22Rv1 (cell line): ENCODE data around the gene ATG7.
"Not testable (repeated sequence)": the region's sequence is repeated elsewhere in the genome, so short reads cannot be mapped to it uniquely, and the experiment has no call there.

ENCODE experiments used
- H3K27ac ChIP-seq: fragments of 450-650 bp; 2 replicates; pipeline ENCODE4 v1.5.1; 2017
- ZFX ChIP-seq: fragments of 450-650 bp; IDR thresholded peaks from 2 replicates; pipeline ENCODE4 v1.6.1; 2017; ENCODE audit warnings: antibody characterized with exemption, borderline replicate concordance
- TF ChIP-seq, protein P1 (sequence below): fragments of 450-650 bp; IDR thresholded peaks from 2 replicates; pipeline ENCODE4 v1.5.1; 2017; ENCODE audit warnings: mild to moderate bottlenecking

The ATG7 gene

GRCh38 chr3:11437506-11437905, 165.3 kb downstream of the ATG7 start:
- TF ChIP-seq, protein P1, sequence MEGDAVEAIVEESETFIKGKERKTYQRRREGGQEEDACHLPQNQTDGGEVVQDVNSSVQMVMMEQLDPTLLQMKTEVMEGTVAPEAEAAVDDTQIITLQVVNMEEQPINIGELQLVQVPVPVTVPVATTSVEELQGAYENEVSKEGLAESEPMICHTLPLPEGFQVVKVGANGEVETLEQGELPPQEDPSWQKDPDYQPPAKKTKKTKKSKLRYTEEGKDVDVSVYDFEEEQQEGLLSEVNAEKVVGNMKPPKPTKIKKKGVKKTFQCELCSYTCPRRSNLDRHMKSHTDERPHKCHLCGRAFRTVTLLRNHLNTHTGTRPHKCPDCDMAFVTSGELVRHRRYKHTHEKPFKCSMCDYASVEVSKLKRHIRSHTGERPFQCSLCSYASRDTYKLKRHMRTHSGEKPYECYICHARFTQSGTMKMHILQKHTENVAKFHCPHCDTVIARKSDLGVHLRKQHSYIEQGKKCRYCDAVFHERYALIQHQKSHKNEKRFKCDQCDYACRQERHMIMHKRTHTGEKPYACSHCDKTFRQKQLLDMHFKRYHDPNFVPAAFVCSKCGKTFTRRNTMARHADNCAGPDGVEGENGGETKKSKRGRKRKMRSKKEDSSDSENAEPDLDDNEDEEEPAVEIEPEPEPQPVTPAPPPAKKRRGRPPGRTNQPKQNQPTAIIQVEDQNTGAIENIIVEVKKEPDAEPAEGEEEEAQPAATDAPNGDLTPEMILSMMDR, result no peak
- TF ChIP-seq ZFX, result no peak
- H3K27ac ChIP-seq, result no peak overlapping the region

- TF ChIP-seq, protein P1, result no peak
- TF ChIP-seq ZFX, result no peak
- no peak overlapping the region for H3K27ac ChIP-seq
These were observed 166.4 kb downstream of the ATG7 start for GRCh38 chr3:11438646-11439045.

- not testable (repeated sequence) for H3K27ac ChIP-seq
These were observed 169.1 kb downstream of the ATG7 start for GRCh38 chr3:11441346-11441745.

DNA sequence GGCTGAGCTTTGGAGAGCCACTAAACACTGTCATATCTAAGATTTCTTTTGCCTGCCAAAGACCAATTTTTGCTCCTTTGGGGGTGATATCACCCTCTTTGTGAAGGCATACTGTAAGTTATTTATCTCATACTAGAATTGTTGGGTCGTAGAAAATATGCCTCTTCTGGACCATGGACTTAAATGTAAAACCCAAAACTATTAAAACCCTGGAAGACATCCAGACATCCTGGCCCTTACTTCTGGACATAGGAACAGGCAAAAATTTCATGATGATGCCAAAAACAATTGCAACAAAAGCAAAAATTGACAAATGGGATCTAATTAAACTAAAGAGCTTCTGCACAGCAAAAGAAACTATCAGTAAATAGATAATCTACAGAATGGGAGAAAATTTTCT, 172.2 kb downstream of the ATG7 start:
- H3K27ac ChIP-seq, result no peak overlapping the region
- TF ChIP-seq ZFX, result no peak
- TF ChIP-seq, protein P1, result no peak

GRCh38 chr3:11445193-11445592, 173.0 kb downstream of the ATG7 start:
- not testable (repeated sequence) for H3K27ac ChIP-seq

- H3K27ac ChIP-seq, result no peak overlapping the region
- TF ChIP-seq, protein P1, result no peak
- no peak for TF ChIP-seq ZFX
These were observed 173.7 kb downstream of the ATG7 start for GRCh38 chr3:11445883-11446282.

GRCh38 chr3:11447584-11448200, 175.5 kb downstream of the ATG7 start:
- TF ChIP-seq ZFX, result no peak
- TF ChIP-seq, protein P1, result no peak
- H3K27ac ChIP-seq, result no peak overlapping the region

GRCh38 chr3:11450015-11450414, 177.8 kb downstream of the ATG7 start:
- TF ChIP-seq ZFX, result no peak
- TF ChIP-seq, protein P1, result no peak
- H3K27ac ChIP-seq, result no peak overlapping the region
